ENCODE results near the gene MFSD12. TPM values are rescaled to one million over a fixed set of nuclear protein-coding genes. Genes with fewer than 3 reads are reported as not detected.
A peak's percentile ranks its signal among the peaks of the same experiment; 100 is the strongest.

The MFSD12 gene
- total RNA-seq, 1 experiment from 2014 or later: 131 TPM

DNA sequence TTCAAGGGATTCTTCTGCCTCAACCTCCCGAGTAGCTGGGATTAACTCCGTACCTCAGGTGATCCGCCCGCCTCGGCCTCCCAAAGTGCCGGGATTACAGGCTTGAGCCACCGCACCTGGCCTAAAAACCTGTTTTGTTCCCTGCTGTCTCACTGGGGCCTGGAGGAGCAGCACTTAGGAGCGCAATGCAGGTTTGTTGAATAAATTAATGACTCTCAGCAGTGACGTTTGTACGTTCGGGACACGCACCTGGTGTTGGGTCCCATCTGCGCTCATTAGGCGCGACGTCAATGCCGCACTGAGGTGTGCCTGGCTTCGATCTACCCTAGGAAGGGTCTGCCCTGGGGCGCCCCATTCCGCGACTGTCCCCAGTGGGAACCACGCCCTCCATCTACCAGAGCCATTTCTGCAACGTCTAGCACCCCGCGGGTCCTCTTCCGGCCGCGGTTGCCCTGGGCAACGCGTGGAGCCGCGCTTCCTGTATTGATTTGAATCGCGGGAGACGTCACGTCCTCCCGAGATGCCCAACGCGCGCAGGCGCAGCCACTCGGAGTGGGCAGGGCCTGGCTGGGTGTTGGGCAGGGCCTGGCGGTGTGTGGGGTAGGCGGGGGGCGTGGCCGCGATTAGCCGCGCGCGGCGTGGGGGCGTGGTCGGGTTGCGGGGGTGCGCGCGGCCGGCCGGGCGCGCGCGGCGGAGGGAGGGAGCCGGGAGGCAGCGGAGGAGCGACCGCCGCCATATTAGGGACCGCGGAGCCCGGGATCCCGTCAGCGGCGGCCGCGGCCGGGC, 51.6 kb downstream of the MFSD12 start, which contains the start of gene FZR1:
FZR1 (plus strand) TSS at position 714 of the 786 bp plus-strand sequence. CDS start 16,679 bp downstream, outside the sequence.
- Histone ChIP-seq H3K4me1 (ENCODE audit: control insufficient read depth in 1 of 2, insufficient read depth in 2 of 2, low read length in 2 of 2) (peaks cover 26 to 47% of the 10 kb centered on the region in 2 experiments), H3K4me3 (replicated peaks in 1 of 2; ENCODE audit: low read depth in 1 of 2, low read length in 2 of 2) (peak within 1 kb of the TSS; percentile 83 to 91), H3K4me2 (ENCODE audit: low read length) (peak within 1 kb of the TSS; percentile 99), H3K27ac (ENCODE audit: low read depth, low read length) (peak within 1 kb of the TSS; percentile 93), H3K79me2 (ENCODE audit: insufficient read depth, low read length) (peaks cover 45% of the 10 kb centered on the region), H3K9me3 (ENCODE audit: control insufficient read depth in 1 of 2, insufficient read depth in 1 of 2, low read depth in 1 of 2, low read length in 2 of 2) (no peaks in the 10 kb centered on the region), H4K20me1 (ENCODE audit: insufficient read depth) (no peaks in the 10 kb centered on the region), H3K9ac (ENCODE audit: low read length) (peak within 1 kb of the TSS; percentile 94), H3K9me2 (ENCODE audit: insufficient read depth) (no peaks in the 10 kb centered on the region), H3K36me3 (ENCODE audit: control insufficient read depth in 1 of 2, insufficient read depth in 2 of 2, low read length in 2 of 2) (peaks cover 0 to 7% of the 10 kb centered on the region in 2 experiments; a peak in 1 of 4 replicates), H2AFZ (ENCODE audit: low read depth, low read length, poor library complexity, severe bottlenecking) (no peak within 1 kb of the TSS), H3K27me3 (ENCODE audit: insufficient read depth, low read length) (no peaks in the 10 kb centered on the region)
- DNase-seq (ENCODE audit: low read depth, low spot score) (peak; percentile 97), ATAC-seq (peak; percentile 92)
- intact Hi-C loops (cut with micrococcal nuclease): no loop called here
- TSS peak; percentile 89 for BruUV-seq (replicated peaks)
- CTCF ChIA-PET: no interaction called here
- peak; percentile 85; the same call in 1 of the 2 replicates for TF ChIP-seq SIN3A (IDR thresholded peaks at IDR 0.05; ENCODE audit: low read depth)
- TF ChIP-seq SP1 (IDR thresholded peaks at IDR 0.05; ENCODE audit: low read depth): peak; percentile 83; the same call in 1 of the 2 replicates
- TF ChIP-seq ELF1 (IDR thresholded peaks at IDR 0.05; ENCODE audit: borderline replicate concordance, low read depth): no peak; the same call in 1 of the 2 replicates
- TF ChIP-seq, protein P1, sequence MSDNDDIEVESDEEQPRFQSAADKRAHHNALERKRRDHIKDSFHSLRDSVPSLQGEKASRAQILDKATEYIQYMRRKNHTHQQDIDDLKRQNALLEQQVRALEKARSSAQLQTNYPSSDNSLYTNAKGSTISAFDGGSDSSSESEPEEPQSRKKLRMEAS (IDR thresholded peaks at IDR 0.05): peak; percentile 62
- peak; percentile 18 for TF ChIP-seq POLR2A (IDR thresholded peaks at IDR 0.05; ENCODE audit: borderline replicate concordance, extremely low read depth, insufficient read depth, insufficient read length)
- TF ChIP-seq POLR2AphosphoS5 (IDR thresholded peaks at IDR 0.05; ENCODE audit: low read depth, low read length): peak; percentile 71
- TF ChIP-seq YY1 (IDR thresholded peaks at IDR 0.05; ENCODE audit: extremely low read depth, insufficient replicate concordance, low read depth, low read length): peak; percentile 75
- TF ChIP-seq ATF3 (IDR thresholded peaks at IDR 0.05): no peak
- RAD21 ChIA-PET (ENCODE audit: low non-redundant PET in 1 of 2, low total read pairs in 2 of 2, uncharacterized antibody in 2 of 2, unreplicated experiment in 2 of 2): no interaction called here
- POLR2A ChIA-PET: no interaction called here

DNA sequence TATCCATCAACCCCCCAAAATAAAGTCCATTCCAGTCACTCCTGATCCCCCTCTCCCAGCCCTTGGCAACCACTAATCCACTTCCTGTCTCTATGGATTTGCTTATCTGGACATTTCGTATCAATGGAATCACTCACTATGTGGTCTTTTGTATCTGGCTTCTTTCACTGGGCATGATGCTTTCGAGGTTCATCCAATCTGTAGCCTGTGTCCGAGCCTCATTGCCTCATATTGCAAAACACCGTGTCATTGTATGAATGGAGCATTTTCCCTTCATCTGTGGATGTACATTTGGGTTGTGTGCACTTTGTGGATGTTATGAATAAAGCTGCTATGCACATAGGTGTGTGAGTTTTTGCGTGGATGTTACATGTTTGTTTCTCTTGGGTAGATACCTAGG, 52.7 kb downstream of the MFSD12 start:
- Histone ChIP-seq H3K4me3 (replicated peaks in 1 of 2; ENCODE audit: low read depth in 1 of 2, low read length in 2 of 2) (peak overlapping the region; percentile 56 to 83), H2AFZ (ENCODE audit: low read depth, low read length, poor library complexity, severe bottlenecking) (no peak overlapping the region), H3K4me1 (ENCODE audit: control insufficient read depth in 1 of 2, insufficient read depth in 2 of 2, low read length in 2 of 2) (peaks cover 26 to 45% of the 10 kb centered on the region in 2 experiments), H3K9ac (ENCODE audit: low read length) (peak overlapping the region; percentile 94), H3K27ac (ENCODE audit: low read depth, low read length) (peak overlapping the region; percentile 93), H3K79me2 (ENCODE audit: insufficient read depth, low read length) (peaks cover 42% of the 10 kb centered on the region), H4K20me1 (ENCODE audit: insufficient read depth) (no peaks in the 10 kb centered on the region), H3K36me3 (ENCODE audit: control insufficient read depth in 1 of 2, insufficient read depth in 2 of 2, low read length in 2 of 2) (no peaks in the 10 kb centered on the region), H3K4me2 (ENCODE audit: low read length) (peak overlapping the region; percentile 99), H3K27me3 (ENCODE audit: insufficient read depth, low read length) (no peaks in the 10 kb centered on the region), H3K9me2 (ENCODE audit: insufficient read depth) (no peaks in the 10 kb centered on the region), H3K9me3 (ENCODE audit: control insufficient read depth in 1 of 2, insufficient read depth in 1 of 2, low read depth in 1 of 2, low read length in 2 of 2) (no peaks in the 10 kb centered on the region)
- ATAC-seq: no peak
- RAD21 ChIA-PET (ENCODE audit: low non-redundant PET in 1 of 2, low total read pairs in 2 of 2, uncharacterized antibody in 2 of 2, unreplicated experiment in 2 of 2): no interaction called here
- no TSS peak for BruUV-seq (replicated peaks)
- CTCF ChIA-PET: no interaction called here
- DNase-seq (ENCODE audit: low read depth, low spot score): no peak
- POLR2A ChIA-PET: no interaction called here
- intact Hi-C loops (cut with micrococcal nuclease): no loop called here
- TF ChIP-seq EZH2 (IDR thresholded peaks at IDR 0.05): no peak
- no peak for TF ChIP-seq ZBTB33 (IDR thresholded peaks at IDR 0.05; ENCODE audit: extremely low read depth, insufficient replicate concordance, low read length)
- no peak for TF ChIP-seq EGR1 (IDR thresholded peaks at IDR 0.05; ENCODE audit: low read depth)
- TF ChIP-seq FOSL1 (IDR thresholded peaks at IDR 0.05; ENCODE audit: low read depth): no peak
- no peak for TF ChIP-seq SP1 (IDR thresholded peaks at IDR 0.05; ENCODE audit: low read depth)
- no peak for TF ChIP-seq CBX3 (IDR thresholded peaks at IDR 0.05; ENCODE audit: low read depth)
- TF ChIP-seq RAD21 (IDR thresholded peaks at IDR 0.05; ENCODE audit: low read depth): no peak
- TF ChIP-seq JUND (IDR thresholded peaks at IDR 0.05): no peak
- TF ChIP-seq SIN3A (IDR thresholded peaks at IDR 0.05; ENCODE audit: low read depth): no peak
- TF ChIP-seq CTCF (IDR thresholded peaks at IDR 0.05 in 2 of 3, conservative IDR thresholded peaks at IDR 0.05 in 1 of 3; ENCODE audit: borderline replicate concordance in 1 of 3, insufficient read depth in 1 of 3, low read depth in 2 of 3, low read length in 2 of 3): no peak
